ENCODE data around the gene APLF.
"Not testable (repeated sequence)": the region's sequence is repeated elsewhere in the genome, so short reads cannot be mapped to it uniquely, and the experiment has no call there.

APLF gene

DNA sequence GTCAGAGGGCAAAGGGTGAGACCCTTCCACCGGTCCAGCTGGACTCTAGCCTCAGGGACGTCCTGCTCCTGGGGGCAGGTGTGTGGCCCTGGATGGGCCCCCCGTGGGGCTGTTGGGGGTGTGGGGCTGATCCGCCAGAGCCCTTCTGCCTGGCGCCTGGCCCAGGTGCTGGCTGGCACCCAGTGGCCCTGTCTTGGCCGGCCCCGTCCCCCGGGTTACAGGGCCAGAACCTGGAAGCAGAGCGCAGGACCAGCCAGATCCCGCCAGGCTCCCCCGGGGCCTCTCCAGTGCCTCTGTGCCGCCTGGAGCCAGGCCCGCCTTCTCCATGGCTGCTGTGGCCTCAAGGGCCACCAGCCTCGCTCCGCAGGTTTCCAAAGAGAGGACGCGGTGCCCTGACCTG, 62.3 kb downstream of the APLF start:
- not testable (repeated sequence) for DNase-seq (ENCODE audit: low spot score)

DNA sequence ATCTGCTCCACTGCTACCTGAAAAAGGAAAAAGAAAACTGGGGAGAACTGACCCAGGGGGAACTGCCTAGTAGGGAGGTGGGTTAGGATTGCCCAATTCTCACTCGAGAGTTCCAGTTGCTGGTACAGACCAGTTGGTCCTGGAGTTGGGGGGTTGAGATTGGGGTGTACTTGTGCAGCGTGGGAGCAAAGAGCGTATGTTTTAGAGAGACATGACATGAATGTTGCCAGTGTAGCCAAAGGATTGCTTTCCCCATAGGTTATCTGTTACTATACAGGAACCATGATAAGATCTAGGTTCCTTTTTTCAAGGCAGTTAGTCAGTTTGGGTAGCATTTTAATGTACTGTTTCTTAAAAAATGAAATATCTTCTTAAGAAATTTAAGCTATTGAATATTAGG, 68.6 kb downstream of the APLF start:
- no peak for DNase-seq (ENCODE audit: low spot score)

DNA sequence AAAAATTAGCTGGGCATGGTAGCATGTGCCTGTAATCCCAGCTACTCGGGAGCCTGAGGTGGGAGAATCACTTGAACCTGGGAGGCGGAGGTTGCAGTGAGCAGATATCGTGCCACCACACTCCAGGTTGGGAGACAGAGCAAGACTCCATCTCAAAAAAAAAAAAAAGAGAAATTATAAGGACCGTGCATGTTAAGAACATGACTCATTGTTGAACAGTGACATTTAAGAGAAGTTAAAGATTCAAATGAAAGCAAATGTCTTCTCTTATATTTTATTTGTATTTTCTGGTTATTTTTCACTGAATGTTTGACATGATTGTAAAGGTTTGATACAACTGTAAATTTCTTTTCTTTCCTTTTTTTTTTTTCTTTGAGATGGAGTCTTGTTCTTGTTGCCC, 69.6 kb downstream of the APLF start:
- no peak for DNase-seq (ENCODE audit: low spot score)

DNA sequence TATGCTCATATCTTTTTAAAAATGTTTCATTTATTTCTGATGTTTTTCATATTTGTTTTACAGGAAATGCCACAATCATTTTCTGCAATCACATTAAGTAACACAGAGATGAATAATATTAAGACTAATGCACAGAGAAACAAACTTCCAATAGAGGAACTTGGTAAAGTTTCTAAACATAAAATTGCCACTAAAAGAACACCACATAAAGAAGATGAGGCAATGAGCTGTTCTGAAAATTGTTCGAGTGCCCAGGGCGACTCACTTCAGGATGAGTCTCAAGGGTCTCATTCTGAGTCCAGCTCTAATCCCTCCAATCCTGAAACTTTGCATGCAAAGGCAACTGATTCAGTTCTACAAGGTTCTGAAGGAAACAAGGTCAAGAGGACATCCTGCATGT, 70.4 kb downstream of the APLF start:
- no peak for DNase-seq (ENCODE audit: low spot score)

DNA sequence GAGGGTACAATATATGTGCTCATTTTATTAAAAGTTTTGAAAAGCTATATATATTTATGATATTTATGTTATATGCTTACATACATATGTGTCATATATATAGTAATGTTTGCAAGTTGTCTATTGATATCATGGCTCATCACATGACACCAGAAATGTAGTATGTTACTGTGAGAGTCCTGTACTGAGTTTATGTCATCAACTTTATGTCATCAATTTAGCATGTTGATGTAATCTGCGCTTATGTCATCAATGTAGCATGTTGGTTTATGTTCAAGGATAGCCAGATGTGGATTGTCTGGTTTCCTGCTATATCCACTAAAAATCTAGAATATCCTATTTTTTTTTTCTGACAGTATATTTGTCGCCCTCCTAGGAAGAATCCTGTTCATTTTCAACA, 77.4 kb downstream of the APLF start:
- no peak for DNase-seq (ENCODE audit: low spot score)

DNA sequence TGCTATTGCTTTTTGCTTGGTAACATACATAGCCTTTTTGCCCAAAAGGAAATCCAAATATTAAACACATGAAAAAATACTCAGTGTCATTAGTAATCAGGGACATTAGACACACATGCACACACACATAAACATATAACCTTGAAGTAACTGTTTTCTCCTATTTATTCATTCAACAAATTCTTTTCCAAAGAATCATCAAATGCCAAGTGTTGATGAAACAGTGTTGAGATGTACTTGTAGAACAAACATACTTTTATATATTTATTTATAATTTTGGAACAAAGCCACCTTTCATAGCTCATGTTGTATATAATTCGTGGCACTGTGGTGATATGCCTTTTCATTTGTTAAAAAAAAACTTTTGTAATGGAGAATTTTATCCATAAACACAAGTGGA, 81.0 kb downstream of the APLF start:
- DNase-seq (ENCODE audit: low spot score) = no peak

DNA sequence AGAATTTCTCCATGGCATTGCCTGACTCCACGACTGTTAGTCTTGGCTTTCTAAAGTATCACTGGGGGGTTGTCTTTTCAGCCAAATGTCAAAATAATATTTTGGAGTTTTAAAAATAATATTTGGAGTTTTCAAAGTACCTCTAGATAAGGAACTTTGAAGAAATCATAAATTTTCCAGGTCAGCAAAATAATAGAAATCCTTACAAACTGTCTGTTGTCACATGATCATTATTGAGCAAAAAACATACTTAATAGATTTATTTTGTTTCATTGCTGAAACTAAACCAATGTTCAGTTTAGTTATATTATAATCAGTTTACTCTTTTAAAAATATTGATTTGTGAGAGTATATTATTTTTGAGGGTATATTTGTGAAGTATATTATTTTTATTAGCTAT, 85.7 kb downstream of the APLF start:
- DNase-seq (ENCODE audit: low spot score) = no peak

DNA sequence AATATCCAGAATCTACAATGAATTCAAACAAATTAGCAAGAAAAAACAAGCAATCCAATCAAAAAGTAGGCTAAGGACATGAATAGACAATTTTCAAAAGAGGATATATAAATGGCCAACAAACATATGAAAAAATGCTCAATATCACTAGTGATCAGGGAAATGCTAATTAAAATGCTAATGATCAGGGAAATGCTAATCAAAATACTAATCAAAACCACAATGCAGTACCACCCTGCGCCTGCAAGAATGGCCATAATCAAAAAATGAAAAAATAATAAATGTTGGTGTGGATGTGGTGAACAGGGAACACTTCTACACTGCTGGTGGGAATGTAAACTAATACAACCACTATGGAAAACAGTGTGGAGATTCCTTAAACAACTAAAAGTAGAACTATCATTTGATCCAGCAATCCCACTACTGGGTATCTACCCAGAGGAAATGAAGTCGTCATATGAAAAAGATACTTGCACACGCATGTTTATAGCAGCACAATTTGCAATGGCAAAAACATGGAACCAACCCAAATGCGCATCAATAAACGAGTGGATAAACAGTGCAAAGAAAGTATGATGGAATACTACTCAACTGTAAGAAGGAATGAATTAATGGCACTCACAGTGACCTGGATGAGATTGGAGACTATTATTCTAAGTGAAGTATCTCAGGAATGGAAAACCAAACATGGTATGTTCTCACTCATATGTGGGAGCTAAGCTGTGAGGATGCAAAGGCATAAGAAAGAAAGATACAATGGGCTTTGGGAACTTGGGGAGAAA, 88.2 kb downstream of the APLF start:
- not testable (repeated sequence) for DNase-seq (ENCODE audit: low spot score)

DNA sequence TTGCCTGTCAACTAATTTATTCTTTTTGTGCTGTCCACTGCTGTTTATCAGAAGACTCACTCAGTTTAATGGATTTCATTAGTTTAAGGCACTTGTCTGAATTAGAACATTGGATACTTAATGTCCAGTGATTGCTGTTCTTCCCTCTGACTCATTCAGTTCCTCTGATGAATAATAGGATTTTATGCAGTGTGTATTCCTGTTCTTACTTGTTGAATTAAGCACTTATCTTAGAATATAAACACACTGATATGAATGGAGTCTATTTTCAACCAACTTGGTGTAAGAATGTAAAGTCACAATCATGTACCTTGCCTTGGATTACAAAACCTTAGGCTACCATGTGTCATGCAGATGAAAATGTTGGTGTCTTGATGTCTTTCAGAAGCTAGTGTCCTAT, 89.0 kb downstream of the APLF start:
- no peak for DNase-seq (ENCODE audit: low spot score)

DNA sequence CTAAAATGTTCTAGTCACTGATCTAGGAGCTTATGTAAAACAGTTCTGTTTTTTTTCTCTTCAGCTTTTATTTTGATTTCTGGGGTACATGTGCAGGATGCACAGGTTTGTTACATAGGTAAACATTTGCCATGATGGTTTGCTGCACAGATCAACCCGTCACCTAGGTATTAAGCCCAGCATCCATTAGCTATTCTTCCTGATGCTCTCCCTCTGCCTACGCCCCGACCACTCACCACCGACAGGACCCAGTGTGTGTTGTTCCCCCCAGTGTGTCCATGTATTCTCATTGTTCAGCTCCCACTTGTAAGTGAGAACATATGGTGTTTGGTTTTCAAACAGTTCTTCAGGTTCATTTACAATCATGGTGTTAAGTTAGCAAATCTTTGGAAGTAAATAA, 91.2 kb downstream of the APLF start:
- no peak for DNase-seq (ENCODE audit: low spot score)

DNA sequence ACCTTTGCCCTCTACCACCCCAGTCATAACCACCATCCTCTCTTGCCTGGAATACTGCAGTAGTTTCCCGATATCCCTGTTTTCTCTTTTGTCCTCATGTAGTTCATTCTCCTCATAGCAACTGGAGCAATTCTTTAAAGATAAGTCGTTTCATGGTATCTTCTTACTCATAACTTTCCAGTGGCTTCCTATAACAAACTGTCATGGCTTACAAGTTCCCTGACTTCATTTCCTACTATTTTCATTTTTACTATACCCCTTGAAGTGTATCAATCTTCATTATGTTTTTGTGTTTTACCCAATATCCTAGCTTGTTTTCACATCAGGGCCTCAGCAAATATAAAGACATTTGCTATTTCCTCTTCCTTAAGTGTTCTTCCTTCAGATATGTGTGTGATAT, 92.3 kb downstream of the APLF start:
- DNase-seq (ENCODE audit: low spot score) = no peak

DNA sequence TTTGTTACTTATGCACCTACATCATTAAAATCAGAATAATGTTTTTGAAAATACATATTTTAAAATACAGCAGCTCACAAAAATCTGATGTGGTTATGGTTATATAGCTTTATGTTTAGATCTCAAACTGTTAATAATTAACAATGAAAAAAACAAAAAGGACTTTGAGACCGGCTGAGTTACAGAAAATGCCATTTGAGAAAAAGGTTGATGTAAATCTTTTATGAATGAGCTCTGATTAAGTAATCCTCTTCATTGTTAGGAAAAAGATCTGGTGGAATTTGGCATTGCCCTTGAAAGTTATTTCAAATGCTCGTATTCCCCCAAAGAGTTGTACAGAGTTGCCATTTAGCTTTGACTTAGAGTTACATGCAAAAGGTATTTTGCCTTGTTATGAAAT, 93.2 kb downstream of the APLF start:
- DNase-seq (ENCODE audit: low spot score) = no peak

DNA sequence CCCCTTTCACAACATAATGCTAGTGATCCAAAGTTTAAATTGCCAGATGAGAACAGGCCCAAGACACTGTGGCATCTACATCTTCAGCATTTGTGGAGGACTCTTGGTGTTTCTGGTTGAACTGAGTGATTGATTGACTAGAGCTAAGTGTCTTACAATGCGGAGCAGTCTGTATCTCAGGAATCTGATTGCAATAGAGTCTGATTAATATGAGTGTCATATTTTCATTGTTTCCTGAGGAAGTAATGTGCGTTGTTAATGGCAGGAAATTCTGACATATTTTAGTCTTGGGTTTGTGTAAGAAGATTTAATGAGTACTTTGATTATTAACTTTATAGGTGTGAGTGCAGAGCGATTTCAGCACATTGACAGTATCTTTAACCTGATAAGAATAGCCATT, 94.0 kb downstream of the APLF start:
- DNase-seq (ENCODE audit: low spot score) = no peak

DNA sequence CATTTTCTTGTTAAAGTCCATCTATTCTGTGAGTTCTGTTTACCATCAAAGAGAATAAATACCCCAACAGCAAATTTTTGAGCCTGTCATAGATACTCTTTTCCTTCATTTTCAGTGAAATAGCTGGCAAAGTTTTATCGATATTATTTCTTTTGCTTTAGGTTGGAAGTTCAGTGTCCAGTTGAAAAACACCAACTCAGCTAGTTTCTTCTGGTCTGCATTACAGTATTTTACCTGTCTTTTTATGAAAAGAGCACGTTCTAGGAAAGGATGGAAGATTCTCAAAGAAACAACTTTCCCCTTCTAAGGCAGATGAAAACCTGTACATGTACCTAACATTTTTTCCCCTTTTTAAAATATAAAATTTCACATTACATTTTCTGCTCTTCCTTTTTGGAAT, 95.5 kb downstream of the APLF start:
- no peak for DNase-seq (ENCODE audit: low spot score)

DNA sequence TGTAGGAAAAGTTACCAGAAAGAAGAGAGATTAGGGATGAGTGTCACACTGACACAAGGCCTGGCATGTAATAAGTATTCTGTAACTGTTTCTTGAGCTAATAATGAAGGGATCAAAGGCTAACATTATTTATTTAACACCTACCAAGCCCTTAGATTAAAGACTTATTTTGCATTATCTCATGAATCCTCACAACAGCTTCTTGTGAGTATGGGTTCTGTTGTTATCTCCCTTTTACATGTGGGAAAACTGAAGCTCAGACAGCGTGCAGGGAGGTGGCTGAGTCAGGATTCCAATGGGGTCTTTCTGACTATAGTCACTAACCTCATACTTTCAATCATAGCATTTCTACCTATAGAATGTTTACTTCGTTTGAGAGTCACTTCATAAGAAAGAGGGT, 97.0 kb downstream of the APLF start:
- DNase-seq (ENCODE audit: low spot score) = no peak

DNA sequence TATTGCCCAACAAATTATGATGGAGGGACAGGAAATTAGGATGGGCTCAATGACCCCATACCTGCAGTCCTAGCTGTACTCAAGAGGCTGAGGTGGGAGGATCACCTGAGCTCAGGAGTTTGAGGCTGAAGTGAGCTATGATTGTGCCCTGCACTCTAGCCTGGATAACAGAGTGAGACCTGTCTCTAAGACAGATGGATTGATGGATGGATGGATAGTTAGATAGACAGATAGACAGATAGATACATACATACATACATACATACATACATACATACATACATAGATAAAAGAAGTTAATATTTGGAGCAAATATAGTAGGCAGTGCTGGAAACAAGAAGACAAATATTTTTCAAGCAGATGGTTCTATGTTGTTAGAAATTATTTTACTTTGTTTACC, 97.9 kb downstream of the APLF start:
- no peak for DNase-seq (ENCODE audit: low spot score)

DNA sequence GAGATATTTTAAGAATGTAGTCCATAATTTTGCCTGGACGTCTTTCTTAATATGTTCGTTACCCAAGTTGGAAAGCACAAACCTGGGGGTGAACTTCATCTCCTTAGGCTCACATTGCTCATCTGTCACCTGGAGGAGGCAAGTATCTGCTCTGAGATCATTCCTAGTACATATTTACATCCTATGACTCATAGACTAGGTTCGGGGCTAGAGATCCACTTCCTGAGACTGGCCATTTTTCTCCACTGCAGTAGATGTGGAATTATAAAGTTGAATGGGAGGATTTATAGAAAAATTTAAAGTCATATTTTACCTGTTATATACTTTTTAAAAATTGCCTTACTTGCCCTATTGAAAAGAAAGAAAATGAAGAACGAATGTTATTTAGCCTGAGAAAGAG, 98.5 kb downstream of the APLF start:
- DNase-seq (ENCODE audit: low spot score) = no peak

DNA sequence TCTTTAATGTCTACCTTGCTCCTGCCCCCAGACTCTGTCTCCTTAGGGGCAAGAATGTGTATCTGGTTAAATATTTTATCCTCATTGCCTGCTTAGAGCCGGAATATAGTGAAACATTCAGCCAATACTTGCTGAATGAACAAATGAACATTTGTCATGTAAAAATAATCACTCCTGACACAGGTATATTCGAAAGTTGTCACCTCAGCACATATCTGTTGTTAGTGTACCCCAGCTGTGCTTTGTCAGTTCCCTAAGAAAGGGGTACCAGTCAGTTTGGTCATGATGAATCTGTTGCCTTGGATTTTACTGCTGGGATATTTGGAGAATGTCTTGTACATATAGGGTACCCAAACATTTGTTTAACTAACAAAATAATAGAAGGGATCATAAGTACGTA, 99.0 kb downstream of the APLF start:
- no peak for DNase-seq (ENCODE audit: low spot score)

DNA sequence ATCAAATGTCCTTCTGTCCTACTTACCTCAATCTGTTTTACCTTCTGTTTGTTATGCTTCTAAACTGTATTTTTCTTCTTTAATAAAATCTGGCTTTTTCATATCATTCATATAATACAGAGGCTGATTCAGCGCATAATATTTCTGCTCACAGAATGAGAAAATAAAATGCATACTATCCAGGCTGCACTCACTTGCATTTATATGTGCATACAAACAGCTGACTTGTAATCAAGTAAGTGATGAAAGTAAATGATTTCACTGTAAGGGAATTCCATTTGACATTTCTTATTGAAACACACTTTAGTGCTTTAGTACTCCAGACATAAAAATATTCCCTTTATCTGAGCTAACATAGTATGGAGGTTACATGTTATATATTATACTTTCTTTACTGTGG, 100.7 kb downstream of the APLF start:
- DNase-seq (ENCODE audit: low spot score) = no peak

DNA sequence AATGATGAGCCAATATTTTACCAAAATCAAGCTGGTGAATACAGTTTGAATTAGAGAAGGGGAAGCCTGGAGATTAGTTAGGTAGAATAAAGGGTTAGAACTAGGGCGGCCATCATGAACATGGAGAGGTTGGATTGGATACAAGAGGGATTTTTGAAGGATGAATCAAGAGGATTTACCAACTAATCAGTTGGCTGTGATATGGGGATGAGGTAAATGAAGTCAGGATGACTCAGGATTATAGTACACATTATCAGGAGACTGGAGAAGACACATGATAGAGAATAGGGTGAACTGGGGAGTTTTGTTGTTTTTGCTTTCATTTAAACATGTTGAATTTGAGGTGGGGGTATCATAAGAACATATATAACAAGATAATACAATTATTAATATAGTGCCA, 102.2 kb downstream of the APLF start:
- DNase-seq (ENCODE audit: low spot score) = no peak

DNA sequence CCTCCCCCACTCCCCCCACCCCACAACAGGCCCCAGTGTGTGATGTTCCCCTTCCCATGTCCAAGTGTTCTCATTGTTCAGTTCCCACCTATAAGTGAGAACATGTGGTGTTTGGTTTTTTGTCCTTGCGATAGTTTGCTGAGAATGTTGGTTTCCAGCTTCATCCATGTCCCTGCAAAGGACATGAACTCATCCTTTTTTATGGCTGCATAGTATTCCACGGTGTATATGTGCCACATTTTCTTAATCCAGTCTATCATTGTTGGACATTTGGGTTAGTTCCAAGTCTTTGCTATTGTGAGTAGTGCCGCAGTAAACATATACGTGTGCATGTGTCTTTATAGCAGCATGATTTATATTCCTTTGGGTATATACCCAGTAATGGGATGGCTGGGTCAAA, 103.0 kb downstream of the APLF start:
- DNase-seq (ENCODE audit: low spot score) = not testable (repeated sequence)

DNA sequence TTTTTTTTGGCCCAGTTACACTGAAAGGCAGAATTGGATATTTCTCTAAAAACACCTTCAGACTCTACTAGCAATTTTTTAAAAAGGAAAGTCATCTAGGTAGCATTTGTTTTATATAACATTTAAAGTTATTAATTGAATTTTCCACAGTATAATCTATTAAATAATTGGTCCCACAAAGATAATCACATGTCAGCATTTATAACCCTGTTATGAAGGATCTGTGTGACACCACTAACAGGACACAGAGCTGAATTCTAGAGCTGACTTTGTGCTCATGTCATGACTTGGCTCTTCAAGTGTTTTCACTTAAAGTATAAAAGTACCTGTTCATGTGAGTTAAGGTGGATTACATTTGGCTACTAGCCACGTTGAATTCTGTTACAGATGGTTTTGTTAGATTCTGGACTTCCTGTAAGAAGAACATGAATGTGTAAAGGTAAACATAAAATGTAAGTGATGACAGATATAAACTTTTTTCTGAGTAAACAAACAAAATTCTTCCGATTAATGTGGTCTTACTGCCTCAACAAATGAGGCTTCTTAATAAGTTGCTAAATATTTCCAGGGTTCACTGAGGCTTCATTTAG, 106.9 kb downstream of the APLF start:
- no peak for DNase-seq (ENCODE audit: low spot score)

DNA sequence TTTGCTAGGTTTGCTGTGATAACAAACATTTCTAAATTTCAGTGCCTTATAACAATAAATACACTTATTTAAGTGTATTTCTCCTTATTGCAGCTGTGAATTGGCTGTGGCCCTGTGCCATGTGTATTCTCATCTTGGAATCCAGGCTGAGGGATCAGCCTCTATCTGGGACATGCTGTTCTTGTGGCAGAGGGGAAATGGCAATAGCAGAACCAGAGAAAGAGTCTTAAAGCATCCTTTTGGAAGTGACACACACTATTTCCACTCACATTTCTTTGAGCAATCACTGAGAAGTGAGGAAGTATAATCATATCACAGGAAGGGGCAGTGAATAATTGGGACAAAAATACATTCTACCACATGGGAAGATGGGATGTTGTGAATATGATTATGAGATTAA, 109.8 kb downstream of the APLF start:
- no peak for DNase-seq (ENCODE audit: low spot score)

DNA sequence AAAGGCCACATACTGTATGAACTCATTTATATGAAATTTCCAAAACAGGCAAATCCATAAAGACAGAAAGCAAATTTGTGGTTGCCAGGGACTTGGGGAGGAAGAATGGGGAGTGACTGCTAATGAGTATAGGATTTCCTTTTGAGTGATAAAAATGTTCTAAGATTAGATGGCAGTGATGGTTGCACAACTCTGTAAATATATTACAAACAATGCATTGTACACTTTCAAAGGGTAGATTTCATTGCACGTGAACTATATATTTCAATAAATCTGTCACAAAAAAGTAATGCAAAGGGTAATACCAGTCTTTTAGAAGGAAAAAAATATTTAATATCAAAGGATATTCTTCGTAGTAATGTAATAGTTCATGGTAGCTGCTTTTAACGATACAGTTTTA, 112.3 kb downstream of the APLF start:
- no peak for DNase-seq (ENCODE audit: low spot score)
